Prostate gland (tissue), 2 donors: ENCODE data around the gene CFAP157. TPM values are rescaled to one million over a fixed set of nuclear protein-coding genes. Genes with fewer than 3 reads are reported as not detected.

ENCODE experiments used
- DNase-seq: peaks from one replicate; pipeline ENCODE4 v3.0.0-alpha.2; 2019; ENCODE audit warnings: low spot score
- H3K27ac ChIP-seq, 2 donors: fragments of 200-600 bp; sonication (generic); 2 replicates each; pipeline ENCODE4 v1.5.1; 2017 to 2019
- H3K27me3 ChIP-seq: fragments of 200-600 bp; sonication (generic); replicated peaks from 2 replicates; pipeline ENCODE4 v1.5.1; 2019; ENCODE audit not compliant: insufficient read depth
- H3K36me3 ChIP-seq, 2 donors: fragments of 200-600 bp; sonication (generic); 1 replicate in 1 of 2; 2 replicates in 1 of 2; pipeline versions ENCODE4 v1.5.1 to v1.8.1; 2017 to 2019
- H3K4me1 ChIP-seq: fragments of 200-600 bp; sonication (generic); replicated peaks from 2 replicates; pipeline ENCODE4 v1.5.1; 2019
- H3K4me3 ChIP-seq, 2 donors: fragments of 200-600 bp; sonication (generic); 2 replicates each; pipeline ENCODE4 v1.5.1; 2017 to 2019
- H3K9me3 ChIP-seq: fragments of 200-600 bp; sonication (generic); 2 replicates; pipeline ENCODE4 v1.5.1; 2017
- CTCF ChIP-seq, 4 experiments: fragments of 200-600 bp in 2 of 4; fragments of 450-650 bp in 2 of 4; sonication (generic) in 2 of 4; IDR thresholded peaks; 1 replicate in 3 of 4; 2 replicates in 1 of 4; pipeline ENCODE4 v1.5.1; 2016 to 2019; ENCODE audit warnings: antibody characterized with exemption in 4 of 4, mild to moderate bottlenecking in 2 of 4, moderate library complexity in 2 of 4
- POLR2A ChIP-seq: fragments of 450-650 bp; IDR thresholded peaks from one replicate; pipeline ENCODE4 v1.6.1; 2016; ENCODE audit warnings: antibody characterized with exemption, mild to moderate bottlenecking
- POLR2AphosphoS5 ChIP-seq: sonication (generic); formaldehyde crosslinking; IDR thresholded peaks from one replicate; pipeline ENCODE4 v1.6.1; 2017; ENCODE audit warnings: antibody characterized with exemption
- WGBS: methylation state at CpG from one replicate; pipeline ENCODE4 v1.1.5; 2018; 5-methylcytosine and 5-hydroxymethylcytosine counted together
- intact Hi-C: fragments of 100-400 bp; cut with DNase I; formaldehyde crosslinking; loops from one replicate; pipeline ENCODE4 v1.14.2; 2022
- total RNA-seq, 2 donors: library from RNA; depleted of rRNA; stranded (reverse); fragments of >200 nt; gene quantifications; one replicate each; pipeline ENCODE4 v1.1.0, GENCODE V29; 2016

CFAP157 gene
- total RNA-seq, 2 donors from 2014 or later: 2.8 TPM; not detected in 1

GRCh38 chr9:127697575-127697974, 9.2 kb upstream of the CFAP157 start:
- 74% methylated on average over 5 of the region's 5 CpGs for WGBS
- TF ChIP-seq POLR2A: no peak
- no peak for TF ChIP-seq POLR2AphosphoS5
- TF ChIP-seq CTCF (IDR thresholded peaks at IDR 0.05): no peak

GRCh38 chr9:127698386-127698785, 8.4 kb upstream of the CFAP157 start:
- no peak for DNase-seq
- Histone ChIP-seq H3K4me3 (no peak overlapping the region), H3K27me3 (no peaks in the 10 kb centered on the region), H3K36me3 (no peaks in the 10 kb centered on the region), H3K4me1 (no peaks in the 10 kb centered on the region), H3K9me3 (no peaks in the 10 kb centered on the region), H3K27ac (no peak overlapping the region)
- intact Hi-C loops: no loop called here
- WGBS: 91% methylated on average over 5 of the region's 5 CpGs
- no peak for TF ChIP-seq POLR2AphosphoS5
- no peak for TF ChIP-seq CTCF (IDR thresholded peaks at IDR 0.05)
- TF ChIP-seq POLR2A: no peak

More at GRCh38 chr9:127697575-127697974, 9.2 kb upstream of the CFAP157 start:
- Histone ChIP-seq H3K27me3 (no peaks in the 10 kb centered on the region), H3K9me3 (no peaks in the 10 kb centered on the region), H3K4me3 (no peak overlapping the region), H3K36me3 (no peaks in the 10 kb centered on the region), H3K27ac (no peak overlapping the region), H3K4me1 (no peaks in the 10 kb centered on the region)
- intact Hi-C loops: no loop called here
- no peak for DNase-seq

GRCh38 chr9:127698985-127699670, 7.7 kb upstream of the CFAP157 start:
- no peaks in the 10 kb centered on the region for H3K4me1 ChIP-seq
- no peaks in the 10 kb centered on the region for H3K27me3 ChIP-seq
- H3K4me3 ChIP-seq: peak overlapping the region; percentile 9 to 22
- DNase-seq: peak; percentile 94
- H3K36me3 ChIP-seq: no peaks in the 10 kb centered on the region
- intact Hi-C loops: no loop called here
- WGBS: 11% methylated on average over 41 of the region's 41 CpGs
- H3K27ac ChIP-seq: peak overlapping the region; percentile 66 to 68
- peak; percentile 91 for TF ChIP-seq POLR2AphosphoS5
- peak; percentile 58 for TF ChIP-seq POLR2A
- peak in 2 of 4 experiments; percentile 20 to 25 for TF ChIP-seq CTCF (IDR thresholded peaks at IDR 0.05)
- H3K9me3 ChIP-seq: no peaks in the 10 kb centered on the region

- Histone ChIP-seq H3K4me1 (no peaks in the 10 kb centered on the region), H3K4me3 (no peak overlapping the region), H3K27ac (peak overlapping the region; percentile 66 to 68), H3K36me3 (no peaks in the 10 kb centered on the region), H3K9me3 (no peaks in the 10 kb centered on the region), H3K27me3 (no peaks in the 10 kb centered on the region)
- DNase-seq: no peak
- WGBS: 97% methylated on average over 2 of the region's 2 CpGs
- intact Hi-C loops: no loop called here
- TF ChIP-seq CTCF (IDR thresholded peaks at IDR 0.05): no peak
- no peak for TF ChIP-seq POLR2AphosphoS5
- no peak for TF ChIP-seq POLR2A
These were observed 6.6 kb upstream of the CFAP157 start for GRCh38 chr9:127700140-127700539.
